ENCODE results near the gene BCAR3.
A peak's percentile ranks its signal among the peaks of the same experiment; 100 is the strongest.

Gene BCAR3

DNA sequence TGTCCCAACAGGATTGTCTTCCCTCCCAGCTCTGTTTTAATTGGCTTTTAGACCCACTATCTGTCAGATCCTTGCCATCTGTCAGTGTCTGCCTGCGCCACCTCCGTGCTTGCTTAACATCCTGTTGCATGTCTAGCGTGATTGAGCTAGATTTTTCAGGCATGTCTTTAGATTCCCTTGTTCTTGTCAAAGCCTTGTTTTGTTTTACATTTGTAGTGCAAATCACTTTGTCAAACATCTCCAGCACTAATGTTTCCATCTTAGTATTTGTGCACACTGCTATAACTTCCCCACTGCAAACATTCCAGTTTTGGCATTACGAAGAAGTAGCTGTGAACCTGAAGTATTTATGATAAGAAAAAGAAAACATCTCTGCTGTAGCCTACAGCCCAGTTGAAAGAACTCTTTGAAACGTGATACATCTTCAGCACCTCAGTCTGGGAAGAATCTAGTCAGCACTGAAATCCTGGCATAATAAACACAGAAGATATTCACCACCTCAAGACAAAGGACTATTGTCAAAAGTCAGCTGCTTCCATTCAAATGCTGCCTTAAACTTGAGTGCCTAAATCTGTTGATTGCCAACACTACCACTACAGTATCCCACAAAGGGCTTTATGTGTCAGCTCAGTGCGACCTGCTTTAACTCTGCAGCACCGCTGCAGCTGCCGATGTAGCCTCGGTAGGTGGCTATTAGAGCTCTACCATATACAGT lies 128.7 kb downstream of the BCAR3 start:
- no peaks in the 10 kb centered on the region for H3K27me3 ChIP-seq (ENCODE audit: insufficient read depth, insufficient read length)
- H3K36me3 ChIP-seq (ENCODE audit: insufficient read depth, insufficient read length, low read length) = peaks cover 54% of the 10 kb centered on the region
- DNase-seq (ENCODE audit: low read depth, low spot score) = peak; percentile 59
- H3K9ac ChIP-seq (ENCODE audit: insufficient read length, low read depth) = no peak overlapping the region
- H3K4me1 ChIP-seq (ENCODE audit: insufficient read depth, insufficient read length) = no peaks in the 10 kb centered on the region
- TF ChIP-seq ZNF274 (IDR thresholded peaks at IDR 0.05; ENCODE audit: low read depth, low read length) = no peak
- no peaks in the 10 kb centered on the region for H3K9me3 ChIP-seq (ENCODE audit: insufficient read depth, low read length)
- H3K4me3 ChIP-seq (ENCODE audit: insufficient read length, low read depth) = no peak overlapping the region

DNA sequence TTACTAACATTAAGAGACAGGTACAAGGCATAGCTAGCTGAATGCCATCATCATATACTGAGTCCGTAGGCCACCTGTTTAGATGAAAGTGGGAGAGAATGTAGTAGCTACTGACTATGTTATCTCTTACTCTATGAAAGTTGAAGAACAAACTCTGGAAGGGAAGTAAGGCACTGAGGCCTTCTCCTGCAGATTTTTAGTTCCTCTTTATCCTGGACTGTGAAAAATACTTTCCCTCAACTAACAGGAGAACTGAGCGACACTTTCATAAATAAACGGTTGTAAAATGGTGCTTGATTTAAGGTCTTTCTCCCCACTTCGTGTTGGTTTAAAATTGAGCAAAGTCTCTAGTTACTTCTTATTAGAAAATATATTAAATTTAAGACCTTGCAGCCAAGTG lies 131.8 kb downstream of the BCAR3 start:
- Histone ChIP-seq H3K9ac (ENCODE audit: insufficient read length, low read depth) (no peak overlapping the region), H3K4me3 (ENCODE audit: insufficient read length, low read depth) (no peak overlapping the region), H3K4me1 (ENCODE audit: insufficient read depth, insufficient read length) (no peaks in the 10 kb centered on the region), H3K27me3 (ENCODE audit: insufficient read depth, insufficient read length) (no peaks in the 10 kb centered on the region), H3K36me3 (ENCODE audit: insufficient read depth, insufficient read length, low read length) (peaks cover 69% of the 10 kb centered on the region), H3K9me3 (ENCODE audit: insufficient read depth, low read length) (no peaks in the 10 kb centered on the region)
- DNase-seq (ENCODE audit: low read depth, low spot score) = no peak
- TF ChIP-seq ZNF274 (IDR thresholded peaks at IDR 0.05; ENCODE audit: low read depth, low read length) (no peak), SUZ12 (IDR thresholded peaks at IDR 0.05; ENCODE audit: extremely low read depth, insufficient read depth, insufficient read length) (no peak), YY1 (IDR thresholded peaks at IDR 0.05; ENCODE audit: insufficient read depth, insufficient read length) (no peak)

DNA sequence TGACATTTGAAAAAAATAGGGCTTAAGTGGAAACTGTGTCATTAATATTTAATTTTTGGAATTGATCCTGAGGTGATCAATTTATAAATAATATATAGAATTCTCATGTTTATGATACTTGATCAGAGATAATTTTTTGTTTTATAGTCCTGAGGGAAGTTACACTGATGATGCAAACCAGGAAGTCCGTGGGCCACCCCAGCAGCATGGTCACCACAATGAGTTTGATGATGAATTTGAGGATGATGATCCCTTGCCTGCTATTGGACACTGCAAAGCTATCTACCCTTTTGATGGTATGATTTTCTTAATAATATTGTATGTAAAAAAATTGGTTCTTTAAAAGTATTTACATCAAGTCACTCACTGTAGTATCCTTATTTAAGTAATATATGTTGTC lies 132.5 kb downstream of the BCAR3 start:
- Histone ChIP-seq H3K9ac (ENCODE audit: insufficient read length, low read depth) (no peak overlapping the region), H3K4me1 (ENCODE audit: insufficient read depth, insufficient read length) (no peaks in the 10 kb centered on the region), H3K9me3 (ENCODE audit: insufficient read depth, low read length) (no peaks in the 10 kb centered on the region), H3K4me3 (ENCODE audit: insufficient read length, low read depth) (no peak overlapping the region), H3K27me3 (ENCODE audit: insufficient read depth, insufficient read length) (no peaks in the 10 kb centered on the region), H3K36me3 (ENCODE audit: insufficient read depth, insufficient read length, low read length) (peaks cover 74% of the 10 kb centered on the region)
- no peak for TF ChIP-seq ZNF274 (IDR thresholded peaks at IDR 0.05; ENCODE audit: low read depth, low read length)
- no peak for TF ChIP-seq SUZ12 (IDR thresholded peaks at IDR 0.05; ENCODE audit: extremely low read depth, insufficient read depth, insufficient read length)
- no peak for TF ChIP-seq YY1 (IDR thresholded peaks at IDR 0.05; ENCODE audit: insufficient read depth, insufficient read length)
- no peak for DNase-seq (ENCODE audit: low read depth, low spot score)

DNA sequence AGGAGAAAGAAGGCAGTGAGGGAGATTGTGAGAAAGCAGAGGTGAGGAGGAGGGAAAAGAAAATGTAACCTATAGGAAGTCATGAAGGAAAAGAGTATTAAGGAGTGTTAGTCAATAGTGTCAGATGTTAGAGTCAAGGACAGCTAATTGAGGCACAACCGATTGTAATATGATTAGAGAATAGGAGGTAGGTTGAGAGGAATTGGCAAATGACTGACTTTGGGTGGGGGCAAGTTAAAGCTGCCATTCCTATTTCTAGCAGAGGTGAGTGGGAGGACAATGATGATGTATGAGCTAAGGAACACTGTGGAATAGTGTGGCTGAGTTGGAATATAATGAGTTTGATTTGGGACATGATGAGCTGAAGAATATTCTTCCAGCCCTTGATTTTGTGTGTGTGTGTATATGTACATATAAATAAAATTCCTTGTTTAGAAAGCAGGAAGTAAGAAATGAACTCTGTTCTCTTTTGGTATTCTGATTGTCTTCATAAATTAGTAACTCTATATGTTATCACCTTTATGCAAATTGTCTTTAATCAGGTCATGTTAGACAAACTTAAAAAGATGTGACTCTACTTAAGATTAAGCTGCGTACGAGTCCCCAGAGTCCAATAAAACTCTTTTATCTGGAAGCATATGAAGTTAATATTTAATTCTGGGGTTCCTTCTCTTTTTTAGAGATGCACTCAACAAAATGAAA lies 135.3 kb downstream of the BCAR3 start:
- Histone ChIP-seq H3K9me3 (ENCODE audit: insufficient read depth, low read length) (no peaks in the 10 kb centered on the region), H3K4me3 (ENCODE audit: insufficient read length, low read depth) (no peak overlapping the region), H3K9ac (ENCODE audit: insufficient read length, low read depth) (no peak overlapping the region), H3K4me1 (ENCODE audit: insufficient read depth, insufficient read length) (no peaks in the 10 kb centered on the region), H3K27me3 (ENCODE audit: insufficient read depth, insufficient read length) (no peaks in the 10 kb centered on the region), H3K36me3 (ENCODE audit: insufficient read depth, insufficient read length, low read length) (peaks cover 70% of the 10 kb centered on the region)
- DNase-seq (ENCODE audit: low read depth, low spot score) = no peak
- TF ChIP-seq ZNF274 (IDR thresholded peaks at IDR 0.05; ENCODE audit: low read depth, low read length) (no peak), YY1 (IDR thresholded peaks at IDR 0.05; ENCODE audit: insufficient read depth, insufficient read length) (no peak), SUZ12 (IDR thresholded peaks at IDR 0.05; ENCODE audit: extremely low read depth, insufficient read depth, insufficient read length) (no peak)

DNA sequence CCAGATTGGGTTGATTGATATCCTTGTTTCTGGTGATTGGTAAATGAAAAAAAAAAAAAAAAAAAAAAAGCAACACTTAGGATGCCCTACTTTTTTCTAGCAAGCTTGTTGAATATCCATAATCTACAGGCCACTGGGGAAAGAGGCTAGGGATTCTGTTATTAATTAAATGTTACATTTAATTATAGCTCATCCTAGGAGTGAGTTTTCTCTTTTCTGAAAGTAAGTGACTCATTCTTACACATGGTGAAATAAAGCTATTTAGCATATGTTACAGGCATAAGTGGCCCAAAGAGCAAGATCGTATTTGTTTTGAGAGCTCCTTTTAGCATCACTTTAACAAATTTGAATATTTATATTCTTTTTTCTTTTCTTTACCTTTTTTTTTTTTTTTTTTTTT lies 139.2 kb downstream of the BCAR3 start:
- no peak overlapping the region for H3K9ac ChIP-seq (ENCODE audit: insufficient read length, low read depth)
- no peaks in the 10 kb centered on the region for H3K9me3 ChIP-seq (ENCODE audit: insufficient read depth, low read length)
- no peak for TF ChIP-seq ZNF274 (IDR thresholded peaks at IDR 0.05; ENCODE audit: low read depth, low read length)
- no peak for TF ChIP-seq SUZ12 (IDR thresholded peaks at IDR 0.05; ENCODE audit: extremely low read depth, insufficient read depth, insufficient read length)
- TF ChIP-seq YY1 (IDR thresholded peaks at IDR 0.05; ENCODE audit: insufficient read depth, insufficient read length) = no peak
- H3K4me3 ChIP-seq (ENCODE audit: insufficient read length, low read depth) = no peak overlapping the region
- peaks cover 49% of the 10 kb centered on the region for H3K36me3 ChIP-seq (ENCODE audit: insufficient read depth, insufficient read length, low read length)
- DNase-seq (ENCODE audit: low read depth, low spot score) = no peak
- H3K4me1 ChIP-seq (ENCODE audit: insufficient read depth, insufficient read length) = no peaks in the 10 kb centered on the region
- no peaks in the 10 kb centered on the region for H3K27me3 ChIP-seq (ENCODE audit: insufficient read depth, insufficient read length)

DNA sequence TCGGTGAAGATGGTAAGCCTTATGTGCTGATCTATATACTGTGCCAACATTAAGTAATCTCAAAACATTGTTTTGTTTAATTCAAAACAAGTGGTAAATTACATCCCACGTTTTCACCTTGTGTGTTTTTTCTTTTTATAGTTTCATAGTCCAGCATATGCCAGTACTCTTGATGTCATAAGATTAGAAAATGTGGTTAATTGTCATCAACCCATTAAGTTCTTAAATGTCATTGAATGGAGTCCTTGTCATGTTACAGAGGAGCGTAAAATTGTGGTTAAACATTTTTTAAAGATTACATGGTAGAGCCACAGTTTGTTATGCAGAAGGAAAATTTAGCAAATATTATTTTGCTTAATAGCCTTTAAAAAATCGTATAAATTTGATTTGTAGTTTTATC lies 140.6 kb downstream of the BCAR3 start:
- Histone ChIP-seq H3K4me3 (ENCODE audit: insufficient read length, low read depth) (no peak overlapping the region), H3K9ac (ENCODE audit: insufficient read length, low read depth) (no peak overlapping the region), H3K36me3 (ENCODE audit: insufficient read depth, insufficient read length, low read length) (peaks cover 46% of the 10 kb centered on the region), H3K4me1 (ENCODE audit: insufficient read depth, insufficient read length) (no peaks in the 10 kb centered on the region), H3K9me3 (ENCODE audit: insufficient read depth, low read length) (no peaks in the 10 kb centered on the region), H3K27me3 (ENCODE audit: insufficient read depth, insufficient read length) (no peaks in the 10 kb centered on the region)
- TF ChIP-seq ZNF274 (IDR thresholded peaks at IDR 0.05; ENCODE audit: low read depth, low read length) (no peak), YY1 (IDR thresholded peaks at IDR 0.05; ENCODE audit: insufficient read depth, insufficient read length) (no peak), SUZ12 (IDR thresholded peaks at IDR 0.05; ENCODE audit: extremely low read depth, insufficient read depth, insufficient read length) (no peak)
- no peak for DNase-seq (ENCODE audit: low read depth, low spot score)

DNA sequence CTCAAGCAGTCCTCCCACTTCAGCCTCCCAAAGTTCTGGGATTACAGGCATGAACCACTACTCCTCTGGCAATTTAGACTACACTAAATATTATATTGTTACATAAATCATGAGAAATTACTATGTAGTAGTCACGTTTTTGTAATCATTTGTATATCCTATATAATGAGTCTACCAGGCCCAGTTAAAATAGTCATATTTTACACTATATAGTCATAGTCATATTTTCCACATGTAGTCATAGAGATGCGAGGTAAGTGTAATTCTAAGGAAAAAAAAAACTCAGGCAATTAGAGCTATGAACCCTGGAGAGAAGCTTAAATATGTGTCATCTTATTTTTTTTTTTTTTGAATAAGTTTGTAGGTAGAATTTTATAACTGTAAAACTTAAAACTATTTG lies 143.7 kb downstream of the BCAR3 start:
- no peaks in the 10 kb centered on the region for H3K27me3 ChIP-seq (ENCODE audit: insufficient read depth, insufficient read length)
- peaks cover 47% of the 10 kb centered on the region for H3K36me3 ChIP-seq (ENCODE audit: insufficient read depth, insufficient read length, low read length)
- H3K4me3 ChIP-seq (ENCODE audit: insufficient read length, low read depth) = no peak overlapping the region
- H3K9ac ChIP-seq (ENCODE audit: insufficient read length, low read depth) = no peak overlapping the region
- no peaks in the 10 kb centered on the region for H3K9me3 ChIP-seq (ENCODE audit: insufficient read depth, low read length)
- no peaks in the 10 kb centered on the region for H3K4me1 ChIP-seq (ENCODE audit: insufficient read depth, insufficient read length)
- TF ChIP-seq ZNF274 (IDR thresholded peaks at IDR 0.05; ENCODE audit: low read depth, low read length) (no peak), YY1 (IDR thresholded peaks at IDR 0.05; ENCODE audit: insufficient read depth, insufficient read length) (no peak), SUZ12 (IDR thresholded peaks at IDR 0.05; ENCODE audit: extremely low read depth, insufficient read depth, insufficient read length) (no peak)
- no peak for DNase-seq (ENCODE audit: low read depth, low spot score)

Data from NT2/D1 (cell line).